GM19468 (cell line): ENCODE results near the gene SPDYE1.

Experiments used
- ATAC-seq: cut with Tn5 transposase; IDR thresholded peaks from one replicate; pipeline ENCODE4 v1.9.1; 2021; ENCODE audit warnings: mild to moderate bottlenecking, moderate library complexity, moderate number of reproducible peaks; ENCODE audit not compliant: unreplicated experiment; ENCODE audit errors: extremely low read depth

SPDYE1 gene

DNA sequence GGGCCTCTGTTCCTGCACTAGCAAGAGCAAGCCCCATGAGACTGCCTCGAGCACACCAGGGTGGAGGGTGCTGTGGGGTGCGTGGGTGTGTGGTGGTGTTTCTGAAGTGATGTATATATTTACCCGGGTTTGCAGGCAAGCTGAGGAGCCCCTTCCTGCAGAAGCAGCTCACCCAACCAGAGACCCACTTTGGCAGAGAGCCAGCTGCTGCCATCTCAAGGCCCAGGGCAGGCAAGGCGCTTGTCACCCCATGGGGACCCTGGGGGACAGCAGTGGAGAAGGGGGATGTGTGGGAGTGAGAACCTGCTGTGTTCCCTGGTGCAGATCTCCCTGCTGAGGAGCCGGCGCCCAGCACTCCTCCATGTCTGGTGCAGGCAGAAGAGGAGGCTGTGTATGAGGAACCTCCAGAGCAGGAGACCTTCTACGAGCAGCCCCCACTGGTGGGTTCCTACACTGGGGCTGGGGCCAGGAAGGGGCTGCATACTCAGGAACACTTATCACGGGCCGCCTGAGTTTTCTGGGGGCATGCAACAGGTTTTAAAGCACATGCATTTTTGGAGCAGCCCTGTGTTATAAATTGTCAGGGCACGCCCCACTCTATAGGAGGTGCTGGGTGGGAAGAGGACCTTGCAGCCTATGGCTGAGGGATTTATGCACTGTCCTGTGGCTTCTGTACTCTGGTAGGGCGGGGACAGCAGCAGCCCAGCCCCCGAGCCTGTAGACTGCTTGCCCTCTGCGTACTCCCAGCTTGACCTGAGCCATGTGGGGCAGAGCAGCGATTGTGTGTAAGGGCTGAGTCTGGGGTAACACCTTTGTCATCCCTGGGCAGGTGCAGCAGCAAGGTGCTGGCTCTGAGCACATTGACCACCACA lies 61.8 kb downstream of the SPDYE1 start:
- no peak for ATAC-seq
